GM19372 (cell line): ENCODE data around the gene GLB1L3.
"Not testable (repeated sequence)": the region's sequence is repeated elsewhere in the genome, so short reads cannot be mapped to it uniquely, and the experiment has no call there.

Source experiments
- ATAC-seq: cut with Tn5 transposase; IDR thresholded peaks from one replicate; pipeline ENCODE4 v1.9.1; 2021; ENCODE audit warnings: mild to moderate bottlenecking, low read depth, moderate library complexity; ENCODE audit not compliant: unreplicated experiment

Gene GLB1L3

GRCh38 chr11:134273317-134273712, 2.9 kb upstream of the GLB1L3 start:
- ATAC-seq: no peak

GRCh38 chr11:134275188-134275533, 1.0 kb upstream of the GLB1L3 start:
- ATAC-seq: no peak

GRCh38 chr11:134276396-134277182, 410 bp downstream of the GLB1L3 start:
- ATAC-seq: peak; percentile 29

- ATAC-seq: no peak
Observed at GRCh38 chr11:134277183-134278001, 1.2 kb downstream of the GLB1L3 start.

GRCh38 chr11:134278356-134278755, 2.2 kb downstream of the GLB1L3 start:
- no peak for ATAC-seq

GRCh38 chr11:134281635-134282034, 5.5 kb downstream of the GLB1L3 start:
- ATAC-seq: not testable (repeated sequence)

GRCh38 chr11:134282121-134283045, 6.2 kb downstream of the GLB1L3 start:
- ATAC-seq: no peak

GRCh38 chr11:134283461-134284230, 7.5 kb downstream of the GLB1L3 start:
- ATAC-seq: no peak

GRCh38 chr11:134284349-134284748, 8.2 kb downstream of the GLB1L3 start:
- not testable (repeated sequence) for ATAC-seq

- ATAC-seq: no peak
Observed at GRCh38 chr11:134287561-134287960, 11.4 kb downstream of the GLB1L3 start.

- ATAC-seq: no peak
Observed at GRCh38 chr11:134288486-134288885, 12.3 kb downstream of the GLB1L3 start.

- ATAC-seq: no peak
Observed at GRCh38 chr11:134289167-134289566, 13.0 kb downstream of the GLB1L3 start.

GRCh38 chr11:134289789-134290188, 13.6 kb downstream of the GLB1L3 start:
- no peak for ATAC-seq

GRCh38 chr11:134290646-134291045, 14.5 kb downstream of the GLB1L3 start:
- no peak for ATAC-seq

GRCh38 chr11:134291196-134291595, 15.0 kb downstream of the GLB1L3 start:
- ATAC-seq: no peak

- no peak for ATAC-seq
Observed at GRCh38 chr11:134292661-134293060, 16.5 kb downstream of the GLB1L3 start.

GRCh38 chr11:134293119-134294113, 17.2 kb downstream of the GLB1L3 start:
- ATAC-seq: no peak

GRCh38 chr11:134294664-134295063, 18.5 kb downstream of the GLB1L3 start:
- no peak for ATAC-seq

GRCh38 chr11:134312223-134312622, 36.0 kb downstream of the GLB1L3 start:
- no peak for ATAC-seq
